Right hindlimb (tissue), 1 donor: ENCODE results near the gene CASZ1.

Experiments used
- DNase-seq: peaks from one replicate; pipeline ENCODE4 v3.0.0-alpha.2; 2018

Gene CASZ1

DNA sequence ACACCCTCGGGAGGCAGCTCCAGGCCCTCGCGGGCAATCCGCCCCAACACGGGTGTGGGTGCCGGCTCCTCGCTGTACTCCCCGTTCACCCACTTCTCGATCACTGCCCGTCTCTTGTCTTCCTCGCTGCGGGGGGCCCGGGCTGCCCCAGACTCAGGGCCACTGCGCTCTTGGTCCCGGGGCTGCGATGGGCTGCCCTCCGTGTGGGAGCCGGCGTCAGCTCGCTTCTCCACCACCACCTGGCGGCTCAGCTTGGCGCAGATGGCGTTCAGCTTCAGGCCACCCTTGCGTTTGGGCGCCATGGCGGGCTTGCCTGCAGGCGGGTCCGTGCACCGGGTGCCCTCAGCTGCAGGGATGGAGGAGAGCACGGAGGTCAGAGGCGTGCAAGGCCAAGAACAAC, 131.2 kb downstream of the CASZ1 start:
- DNase-seq: no peak

DNA sequence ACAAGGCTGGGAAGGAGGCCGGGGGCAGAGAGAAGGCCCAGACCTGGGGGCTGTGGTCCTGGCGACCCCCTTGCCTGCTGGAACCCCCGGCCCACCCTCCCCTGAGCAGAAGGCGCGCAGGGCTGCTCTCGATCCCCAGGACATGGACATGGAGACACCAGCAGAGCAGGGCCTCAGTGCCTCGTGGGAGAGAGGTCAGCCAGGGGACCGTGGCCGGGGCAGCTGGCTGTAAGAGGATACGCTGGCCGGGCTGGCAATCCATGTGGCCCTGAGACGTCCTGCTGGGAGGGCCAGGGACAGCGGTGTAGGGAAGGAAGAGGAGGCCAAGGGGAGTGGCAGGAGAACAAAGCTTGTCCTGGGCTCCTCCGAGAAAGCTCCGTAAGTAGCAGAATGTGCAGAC, 132.2 kb downstream of the CASZ1 start:
- DNase-seq: peak; percentile 69

DNA sequence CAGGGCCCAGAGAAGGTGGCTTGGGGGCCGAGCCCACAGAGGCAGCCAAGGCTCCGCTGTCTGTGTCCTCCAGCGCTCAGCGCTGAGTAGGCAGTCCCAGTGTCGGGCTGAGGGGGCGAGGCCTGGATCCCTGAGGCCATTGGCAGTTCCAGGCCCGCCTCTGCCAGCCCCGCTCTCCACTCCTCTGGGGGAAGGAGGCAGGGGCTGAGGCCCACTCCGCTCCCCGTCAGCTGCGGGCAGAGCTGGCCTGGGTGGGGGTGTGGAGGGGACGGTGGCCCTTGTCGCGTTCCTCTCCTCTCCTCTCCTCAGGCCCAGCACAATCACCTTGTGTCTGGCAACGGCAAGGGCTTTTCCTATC, 132.8 kb downstream of the CASZ1 start:
- peak; percentile 81 for DNase-seq

DNA sequence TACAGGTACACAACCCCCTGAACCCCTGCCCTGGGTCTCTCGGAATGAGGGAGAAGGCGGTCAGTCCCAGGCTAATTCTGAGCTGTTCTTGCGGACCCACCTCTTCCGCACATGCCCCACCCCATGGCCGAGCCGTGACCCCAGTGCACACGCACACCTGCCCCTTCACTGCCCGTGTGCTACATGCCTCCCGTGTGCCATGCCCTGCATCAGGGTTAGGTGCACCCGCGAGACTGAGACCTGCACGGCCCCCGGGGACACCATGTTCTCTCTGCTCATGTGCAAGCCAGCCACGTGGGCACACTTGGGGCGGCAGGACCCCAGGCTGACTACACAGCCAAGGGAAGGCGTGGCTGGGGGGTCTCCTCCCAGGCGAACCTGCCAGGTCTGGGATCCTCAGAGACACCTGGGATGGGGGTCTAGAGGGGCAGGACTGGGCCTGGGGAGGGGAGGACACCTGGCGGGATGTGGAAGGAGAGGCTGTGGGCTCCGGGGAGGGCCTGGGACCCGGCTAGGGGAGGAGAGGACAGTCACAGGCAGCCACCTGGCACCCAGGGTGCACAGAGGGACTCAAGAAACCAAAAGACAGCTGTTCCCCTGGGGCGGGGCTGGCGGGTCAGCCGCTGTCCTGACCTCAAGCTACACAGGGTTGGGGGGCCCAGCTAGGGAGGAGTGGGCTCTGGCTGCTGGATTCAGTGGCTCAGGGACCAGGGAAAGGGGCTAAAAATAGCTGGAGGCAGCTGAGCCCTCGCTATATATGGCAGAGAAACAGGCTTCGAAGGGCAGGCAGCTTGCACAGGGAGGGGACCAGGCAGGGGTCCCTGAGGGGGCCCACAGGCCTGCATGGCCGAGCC, 133.4 kb downstream of the CASZ1 start:
- DNase-seq: no peak

DNA sequence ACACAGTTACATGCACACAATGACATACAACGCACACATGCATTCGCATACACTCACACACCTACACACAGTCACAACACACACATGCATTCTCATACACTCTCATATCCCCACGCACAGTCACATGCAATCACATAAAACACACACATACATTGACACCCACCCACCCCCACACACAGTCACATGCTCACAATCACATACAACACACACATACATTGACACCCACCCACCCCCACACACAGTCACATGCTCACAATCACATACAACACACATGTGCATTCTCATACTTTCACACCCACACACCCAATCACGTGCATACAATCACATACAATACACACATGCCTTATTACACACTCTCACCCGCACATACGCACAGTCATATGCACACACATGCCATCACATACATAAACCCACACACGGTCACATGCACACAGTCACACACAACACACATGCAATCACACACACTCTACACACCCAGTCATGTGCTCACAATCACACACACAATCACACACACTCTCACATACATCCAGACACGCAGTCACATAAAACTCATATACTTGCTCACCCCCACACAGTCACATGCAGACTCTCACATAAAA, 134.3 kb downstream of the CASZ1 start:
- DNase-seq: no peak

DNA sequence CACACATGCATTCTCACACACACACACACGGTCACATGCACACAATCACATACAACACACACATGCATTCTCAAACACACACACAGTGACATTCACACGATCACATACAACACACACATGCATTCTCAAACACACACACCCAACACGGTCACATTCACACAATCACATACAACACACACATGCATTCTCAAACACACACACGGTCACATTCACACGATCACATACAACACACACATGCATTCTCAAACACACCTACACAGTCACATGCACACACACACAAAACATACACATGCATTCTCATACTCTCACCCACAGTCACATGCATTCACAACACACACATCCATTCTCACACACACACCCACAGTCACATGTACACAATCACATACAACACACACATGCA, 135.0 kb downstream of the CASZ1 start:
- DNase-seq: no peak

DNA sequence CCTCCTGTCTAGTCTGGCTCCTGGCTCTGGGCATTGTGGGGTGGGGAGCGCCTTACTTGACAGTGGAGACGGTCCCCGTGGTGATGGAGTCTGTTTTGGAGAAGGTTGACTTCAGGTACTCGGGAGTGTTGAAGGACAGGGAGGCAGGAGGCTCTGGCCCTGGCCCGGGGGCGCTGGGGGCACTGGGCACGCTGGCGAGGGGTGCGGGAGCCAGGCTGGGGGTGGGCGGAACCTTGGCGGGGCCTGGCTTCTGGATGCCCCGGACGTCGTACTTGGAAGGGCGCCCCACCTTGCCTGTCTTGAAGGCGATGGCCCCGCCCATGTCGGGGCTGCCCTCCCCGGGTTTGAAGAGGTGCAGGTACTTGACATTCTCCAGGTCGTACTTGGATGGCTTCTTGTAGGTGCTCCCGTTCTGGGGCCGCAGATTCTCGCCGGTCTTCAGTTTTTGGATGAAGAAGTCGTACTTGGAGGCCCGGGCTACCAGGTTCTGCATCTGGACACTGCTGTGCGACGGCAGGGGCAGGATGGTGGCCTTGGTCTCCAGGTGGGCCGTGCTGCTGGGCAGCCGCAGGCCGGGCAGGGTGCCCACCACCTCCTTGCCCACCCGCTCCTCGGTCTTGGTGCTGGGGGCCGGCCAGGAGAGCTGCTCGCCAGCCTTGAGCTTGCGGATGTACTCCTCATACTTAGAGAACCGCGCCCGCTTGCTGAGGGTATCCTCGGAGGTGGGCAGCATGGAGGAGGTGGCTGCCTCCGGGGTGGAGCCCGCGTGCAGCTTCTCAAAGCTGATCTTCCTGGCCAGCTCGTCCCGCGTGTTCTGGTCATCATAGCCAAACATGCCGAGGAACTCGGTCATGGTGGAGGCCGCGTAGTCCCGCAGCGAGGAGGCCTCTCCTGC, 136.6 kb downstream of the CASZ1 start:
- no peak for DNase-seq

GRCh38 chr1:10659218-10659617, 137.2 kb downstream of the CASZ1 start:
- no peak for DNase-seq

DNA sequence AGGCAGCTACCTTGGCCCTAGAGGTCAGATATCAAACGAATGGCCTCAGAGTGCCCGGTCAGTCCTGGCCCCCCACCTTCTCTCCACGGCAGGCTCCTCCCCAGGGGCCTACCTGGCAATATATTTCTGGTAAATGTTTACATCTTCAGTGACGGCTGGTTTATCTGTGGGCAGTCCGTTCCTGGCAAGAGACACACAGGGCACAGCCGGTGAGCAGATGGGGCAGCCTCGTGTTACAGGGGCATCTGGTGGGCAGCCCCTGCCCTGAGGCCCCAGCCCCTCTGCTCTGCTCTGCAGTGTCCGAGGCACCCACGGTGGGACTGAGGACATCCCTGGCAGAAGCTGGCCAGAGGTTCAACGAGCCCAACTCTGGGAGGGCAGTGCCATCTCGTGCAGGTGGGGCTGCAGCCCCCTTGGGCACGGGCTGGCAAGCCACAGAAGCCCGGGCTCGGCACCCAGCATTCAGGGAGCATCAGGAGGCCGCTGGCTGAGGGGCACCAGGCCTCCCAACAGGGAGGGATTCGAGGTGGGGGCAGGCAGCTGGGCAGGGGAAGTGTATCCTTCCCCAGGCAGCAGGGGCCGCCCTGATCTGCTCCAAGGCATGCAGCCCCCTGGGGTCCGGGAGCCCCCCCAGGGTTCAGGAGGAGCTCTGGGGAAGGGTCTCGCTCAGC, 137.9 kb downstream of the CASZ1 start:
- DNase-seq: no peak

- DNase-seq: no peak
These were observed 139.2 kb downstream of the CASZ1 start for GRCh38 chr1:10657088-10657847.

- no peak for DNase-seq
These were observed 140.0 kb downstream of the CASZ1 start for GRCh38 chr1:10656431-10656830.

GRCh38 chr1:10655002-10655401, 141.4 kb downstream of the CASZ1 start:
- DNase-seq: no peak

DNA sequence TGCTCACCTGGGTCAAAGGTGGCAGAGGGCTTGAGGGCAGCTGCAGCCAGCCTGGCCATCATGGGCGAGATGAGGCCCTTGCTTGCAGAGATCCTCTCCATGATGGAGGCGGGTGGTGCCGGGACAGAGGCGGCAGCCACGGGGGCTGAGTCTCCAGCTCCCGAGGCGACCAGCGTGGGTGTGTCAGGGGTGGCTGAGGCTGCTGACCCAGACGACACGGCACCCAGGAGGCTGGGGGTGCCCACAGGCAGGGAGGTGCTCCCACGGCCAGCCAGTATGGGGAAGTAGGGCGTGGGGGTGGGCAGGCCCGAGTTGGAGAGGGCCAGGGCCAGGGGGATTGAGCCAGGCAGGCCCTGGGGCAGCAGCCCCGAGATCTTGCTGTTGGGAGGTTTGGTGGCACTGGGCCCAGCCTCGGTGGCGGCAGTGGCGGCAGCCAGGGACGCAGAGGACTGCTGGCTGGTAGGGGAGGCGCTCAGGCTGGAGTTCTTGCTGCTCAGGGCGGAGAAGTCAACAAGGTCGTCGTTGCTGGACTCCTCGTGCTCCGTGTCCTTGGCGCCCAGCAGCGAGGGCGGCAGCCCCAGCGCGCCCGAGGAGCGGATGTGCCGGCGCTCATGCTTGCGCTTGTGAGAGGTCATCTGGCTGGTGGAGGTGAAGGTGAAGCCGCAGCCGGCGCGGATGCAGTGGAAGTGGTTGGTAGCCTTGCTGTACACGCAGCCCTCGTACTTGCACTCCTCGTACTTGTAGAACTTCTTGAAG, 142.9 kb downstream of the CASZ1 start:
- DNase-seq: no peak

- DNase-seq: no peak
These were observed 143.8 kb downstream of the CASZ1 start for GRCh38 chr1:10652626-10653025.

DNA sequence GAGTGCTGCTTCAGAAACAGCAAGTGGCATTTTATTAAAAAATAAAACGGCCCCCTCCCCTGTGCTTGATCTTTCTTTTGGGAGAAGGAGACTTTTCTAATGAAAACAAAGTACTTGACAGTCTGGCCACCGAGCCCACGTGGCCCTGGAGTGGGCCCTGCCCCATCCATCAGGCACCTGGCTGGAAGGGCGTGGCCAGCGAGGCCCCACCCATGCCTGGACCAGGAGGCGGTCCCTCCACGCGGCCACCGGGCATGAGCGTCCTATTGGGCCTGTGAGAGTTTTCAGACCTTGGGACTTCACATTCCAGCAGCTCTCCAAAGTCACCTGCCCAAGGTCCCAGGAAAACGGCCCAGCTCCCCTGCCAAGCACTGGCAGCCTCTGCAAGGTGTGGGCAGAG, 144.7 kb downstream of the CASZ1 start:
- DNase-seq: no peak

- no peak for DNase-seq
These were observed 145.1 kb downstream of the CASZ1 start for GRCh38 chr1:10651389-10651766.

DNA sequence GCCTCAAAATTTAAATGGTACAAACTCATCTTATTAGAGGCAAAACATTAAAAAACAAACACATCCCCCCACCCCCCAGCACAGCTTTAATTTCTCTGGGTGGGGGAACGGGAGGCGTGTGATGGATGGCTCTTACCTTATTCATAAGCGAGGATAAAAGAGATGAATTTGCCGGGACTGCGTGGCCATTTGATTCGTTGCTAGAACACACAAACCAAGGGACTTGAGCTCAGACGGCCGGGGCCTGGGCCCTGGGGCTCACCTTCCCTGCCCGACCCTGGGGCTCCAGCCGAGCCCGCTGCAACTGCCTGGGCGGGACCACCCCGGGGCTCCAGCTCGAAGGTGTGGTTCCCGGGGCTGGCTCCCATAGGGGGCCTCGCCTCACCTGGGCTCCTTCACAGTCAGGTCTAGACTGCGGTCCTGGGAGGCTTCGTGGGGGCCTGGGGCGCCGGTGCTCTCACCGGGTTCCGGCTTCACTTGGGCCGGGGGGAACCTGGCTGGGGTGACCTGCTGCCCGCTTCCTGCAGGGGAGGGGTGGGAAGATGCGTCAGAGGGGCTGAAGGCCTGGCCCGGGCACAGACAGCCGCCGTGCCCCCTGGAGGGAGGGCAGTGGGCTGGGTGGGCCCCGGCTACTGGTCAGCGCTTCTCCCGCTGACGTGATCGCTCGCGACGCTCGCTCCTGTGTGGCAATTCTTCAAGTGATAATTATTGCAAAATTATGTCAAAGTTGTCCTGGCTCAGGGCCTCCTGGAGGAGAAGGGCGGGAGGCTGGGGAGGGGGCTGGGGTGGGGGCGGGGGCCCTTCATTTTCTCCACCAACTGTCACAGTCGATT, 145.7 kb downstream of the CASZ1 start:
- DNase-seq: no peak

GRCh38 chr1:10649517-10650201, 146.8 kb downstream of the CASZ1 start:
- DNase-seq: no peak

DNA sequence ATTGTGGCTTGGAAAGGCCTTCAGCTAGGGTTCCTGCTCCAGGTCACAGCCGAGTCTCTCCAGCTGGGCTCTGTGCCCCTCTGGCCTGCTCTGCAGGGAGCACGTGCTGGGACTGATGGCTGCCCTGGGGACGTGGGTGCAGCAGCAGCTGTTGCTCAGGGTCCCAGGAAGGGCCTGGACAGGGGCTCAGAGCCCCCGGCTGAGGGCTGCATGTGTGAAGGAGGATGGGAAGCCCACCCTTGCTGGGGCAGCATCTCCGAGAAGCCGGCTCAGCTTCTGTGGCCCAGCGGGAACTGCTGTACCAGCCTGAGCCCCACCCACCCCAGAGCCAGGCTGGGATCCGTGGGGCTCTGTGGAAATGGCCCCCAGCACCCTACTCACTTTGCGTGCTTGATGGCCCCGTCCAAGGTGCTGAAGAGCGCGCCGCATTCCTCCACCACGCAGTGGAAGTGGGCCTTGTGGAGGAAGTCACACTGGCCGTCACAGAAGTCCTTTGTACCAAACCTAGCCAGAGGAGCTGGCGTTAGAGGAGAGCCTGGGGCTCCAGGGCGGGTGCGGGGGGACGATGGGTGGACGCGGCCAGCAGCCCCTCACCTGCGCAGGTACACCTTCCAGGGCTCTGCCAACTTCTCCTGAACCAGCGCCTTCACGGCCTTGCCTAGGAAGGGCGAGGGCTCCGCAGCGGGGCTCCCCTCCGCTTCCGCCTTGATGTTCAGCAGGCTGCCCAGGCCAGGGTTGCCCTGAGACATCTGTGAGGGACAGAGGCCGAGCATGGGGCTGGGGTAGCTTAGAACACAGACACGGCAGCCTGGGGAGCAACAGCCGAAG, 147.5 kb downstream of the CASZ1 start:
- no peak for DNase-seq
